ENCODE measurements around the gene PI4K2A. TPM values are rescaled to one million over a fixed set of nuclear protein-coding genes. Genes with fewer than 3 reads are reported as not detected.

The PI4K2A gene
- total and polyA plus RNA-seq, 7 donors: 8.1 to 19.3 (median 13.3) TPM

DNA sequence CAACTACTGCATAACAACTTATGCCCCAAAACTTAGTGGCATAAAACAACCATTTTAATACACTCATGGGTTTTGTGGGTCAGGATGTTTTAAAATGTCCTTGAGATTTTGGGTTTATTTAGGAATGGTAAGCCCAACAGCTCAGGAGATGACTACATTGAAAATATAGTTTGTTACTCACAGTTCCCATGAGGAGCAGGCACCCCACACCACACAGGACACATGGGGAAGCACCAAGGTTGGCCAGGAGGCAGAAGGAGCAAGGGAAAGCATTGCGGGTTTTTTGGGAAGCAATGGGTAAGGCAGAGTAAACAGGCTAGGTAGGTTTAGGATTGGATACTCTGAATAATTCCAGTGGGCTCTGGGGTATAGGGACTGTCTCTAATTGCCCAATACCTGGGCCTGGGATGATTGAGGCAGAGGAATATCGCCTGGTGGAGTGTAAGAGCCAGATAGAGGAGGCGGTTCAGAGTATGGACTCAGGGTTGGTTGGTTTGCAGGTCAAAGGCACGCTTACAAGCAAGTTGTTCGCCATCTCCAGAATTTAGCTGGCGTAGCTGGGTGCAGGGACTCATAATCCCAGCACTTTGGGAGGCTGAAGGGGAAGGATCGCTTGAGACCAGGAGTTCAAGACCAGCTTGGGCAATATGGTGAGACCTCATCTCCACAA, 63.1 kb downstream of the PI4K2A start:
- Histone ChIP-seq H3K4me1 (peaks cover 0 to 13% (median 8%) of the 10 kb centered on the region in 4 donors), H3K36me3 (no peaks in the 10 kb centered on the region), H3K27me3 (no peaks in the 10 kb centered on the region), H3K4me3 (no peak overlapping the region), H3K27ac (no peak overlapping the region), H3K9me3 (no peaks in the 10 kb centered on the region)
- intact Hi-C loops (cut with DNase I): no loop called here
- no peak for DNase-seq
- TF ChIP-seq, protein P1, sequence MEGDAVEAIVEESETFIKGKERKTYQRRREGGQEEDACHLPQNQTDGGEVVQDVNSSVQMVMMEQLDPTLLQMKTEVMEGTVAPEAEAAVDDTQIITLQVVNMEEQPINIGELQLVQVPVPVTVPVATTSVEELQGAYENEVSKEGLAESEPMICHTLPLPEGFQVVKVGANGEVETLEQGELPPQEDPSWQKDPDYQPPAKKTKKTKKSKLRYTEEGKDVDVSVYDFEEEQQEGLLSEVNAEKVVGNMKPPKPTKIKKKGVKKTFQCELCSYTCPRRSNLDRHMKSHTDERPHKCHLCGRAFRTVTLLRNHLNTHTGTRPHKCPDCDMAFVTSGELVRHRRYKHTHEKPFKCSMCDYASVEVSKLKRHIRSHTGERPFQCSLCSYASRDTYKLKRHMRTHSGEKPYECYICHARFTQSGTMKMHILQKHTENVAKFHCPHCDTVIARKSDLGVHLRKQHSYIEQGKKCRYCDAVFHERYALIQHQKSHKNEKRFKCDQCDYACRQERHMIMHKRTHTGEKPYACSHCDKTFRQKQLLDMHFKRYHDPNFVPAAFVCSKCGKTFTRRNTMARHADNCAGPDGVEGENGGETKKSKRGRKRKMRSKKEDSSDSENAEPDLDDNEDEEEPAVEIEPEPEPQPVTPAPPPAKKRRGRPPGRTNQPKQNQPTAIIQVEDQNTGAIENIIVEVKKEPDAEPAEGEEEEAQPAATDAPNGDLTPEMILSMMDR (IDR thresholded peaks at IDR 0.05): no peak
- TF ChIP-seq EP300 (IDR thresholded peaks at IDR 0.05): no peak
- TF ChIP-seq POLR2AphosphoS5 (IDR thresholded peaks at IDR 0.05): no peak
- no peak for TF ChIP-seq POLR2A (IDR thresholded peaks at IDR 0.05)
- whole genome bisulfite sequencing, 2 donors: 91 to 93% methylated on average over 7 of the region's 7 CpGs

DNA sequence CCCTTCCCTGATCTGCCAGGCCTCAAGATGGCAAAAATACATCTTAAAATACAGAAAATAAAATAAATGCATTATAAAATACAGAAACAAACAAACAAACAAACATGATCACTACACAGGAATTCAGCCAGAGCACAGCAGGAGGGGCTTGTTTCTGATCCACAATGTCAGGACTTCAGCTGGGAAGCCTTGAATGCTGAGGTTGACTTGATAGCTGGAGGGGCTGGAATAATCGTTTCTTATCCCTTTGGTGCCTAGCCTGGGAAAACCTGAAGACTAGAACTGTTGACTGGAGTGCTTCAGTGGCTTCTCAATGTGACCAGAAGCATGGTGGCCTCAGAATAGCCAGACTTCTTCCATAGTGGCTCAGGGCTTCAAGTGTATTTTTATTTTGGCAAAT, 63.9 kb downstream of the PI4K2A start:
- Histone ChIP-seq H3K9me3 (no peaks in the 10 kb centered on the region), H3K27ac (no peak overlapping the region), H3K4me1 (peaks cover 0 to 21% (median 16%) of the 10 kb centered on the region in 4 donors), H3K27me3 (no peaks in the 10 kb centered on the region), H3K36me3 (no peaks in the 10 kb centered on the region), H3K4me3 (no peak overlapping the region)
- 77 to 86% methylated on average over 1 of the region's 1 CpG for WGBS, 2 donors
- intact Hi-C loops (cut with DNase I): no loop called here
- TF ChIP-seq, protein P1 (IDR thresholded peaks at IDR 0.05): no peak
- no peak for TF ChIP-seq POLR2A (IDR thresholded peaks at IDR 0.05)
- no peak for DNase-seq

DNA sequence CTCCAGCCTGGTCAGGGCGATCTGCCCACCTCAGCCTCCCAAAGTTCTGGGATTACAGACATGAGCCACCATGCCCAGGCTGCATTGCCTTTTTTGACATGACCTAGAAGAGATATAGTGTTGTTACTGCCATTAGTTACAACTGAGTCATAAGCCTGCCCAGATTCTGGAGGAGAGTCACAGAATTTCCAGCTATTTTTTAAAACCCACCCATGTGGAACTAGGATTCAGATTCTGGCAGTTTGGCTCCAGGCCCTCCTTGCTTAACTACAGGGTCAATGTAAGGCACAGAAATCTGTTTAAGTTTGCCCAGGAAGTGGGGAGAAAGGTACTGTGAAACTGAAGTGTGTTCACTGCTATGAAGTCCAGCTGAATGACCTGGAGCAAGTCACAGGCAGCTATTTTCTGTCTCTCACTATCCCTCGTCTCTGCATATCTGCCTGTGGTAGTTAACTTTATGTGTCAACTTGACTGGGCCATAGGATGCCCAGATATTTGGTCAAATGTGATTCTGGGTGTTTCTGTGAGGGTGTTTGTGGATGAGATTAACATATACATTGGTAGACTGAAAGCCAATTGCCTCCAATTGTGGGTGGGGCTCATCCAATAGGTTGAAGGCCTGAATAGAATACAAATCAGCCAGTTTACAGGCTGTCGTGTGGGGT, 64.7 kb downstream of the PI4K2A start:
- H3K4me1 ChIP-seq: peaks cover 0 to 29% (median 24%) of the 10 kb centered on the region in 4 donors
- H3K9me3 ChIP-seq: no peaks in the 10 kb centered on the region
- H3K4me3 ChIP-seq: no peak overlapping the region
- no peak overlapping the region for H3K27ac ChIP-seq
- TF ChIP-seq POLR2AphosphoS5 (IDR thresholded peaks at IDR 0.05): no peak
- TF ChIP-seq, protein P1 (IDR thresholded peaks at IDR 0.05): no peak
- no peak for TF ChIP-seq EP300 (IDR thresholded peaks at IDR 0.05)
- TF ChIP-seq POLR2A (IDR thresholded peaks at IDR 0.05): no peak
- no peaks in the 10 kb centered on the region for H3K27me3 ChIP-seq
- WGBS, 2 donors: 86 to 91% methylated on average over 3 of the region's 3 CpGs
- no peaks in the 10 kb centered on the region for H3K36me3 ChIP-seq
- intact Hi-C loops (cut with DNase I): no loop called here
- DNase-seq: no peak

DNA sequence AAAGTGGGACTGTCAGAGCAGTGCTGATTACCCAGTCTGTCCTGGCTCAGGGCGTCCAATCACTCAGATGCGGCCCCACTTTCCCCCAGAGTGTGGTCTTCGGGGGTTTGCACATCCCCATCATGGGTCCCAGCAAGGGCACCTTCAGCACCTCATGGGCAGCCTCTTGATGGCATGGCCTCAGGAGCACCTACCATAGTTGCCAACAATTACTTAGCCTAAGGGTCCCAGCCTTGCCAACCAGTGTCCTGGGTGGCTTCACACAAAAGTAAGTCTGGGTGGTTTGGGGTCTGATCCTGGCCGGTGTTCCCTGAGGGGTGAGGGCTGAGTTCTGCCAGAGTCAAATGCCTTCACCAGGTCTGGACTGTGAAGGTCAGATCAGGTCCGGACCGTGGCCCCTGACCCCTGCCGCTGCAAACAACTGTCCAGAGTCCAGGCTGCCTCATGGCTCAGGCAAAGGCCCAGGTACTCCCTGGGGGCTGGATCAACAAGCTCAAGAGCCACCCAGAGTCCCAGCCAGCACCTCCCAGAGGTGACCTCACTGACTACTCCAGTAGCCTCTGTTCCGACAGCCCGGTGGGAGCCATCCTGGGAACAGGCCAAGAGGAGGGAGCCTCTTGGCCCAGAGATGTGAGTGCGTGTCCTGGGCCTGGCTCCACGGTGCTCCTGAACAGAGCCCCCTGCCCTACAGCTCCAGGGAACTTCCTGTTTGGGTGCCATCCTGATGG, 66.8 kb downstream of the PI4K2A start:
- no peaks in the 10 kb centered on the region for H3K36me3 ChIP-seq
- 89% methylated on average over 11 of the region's 11 CpGs for WGBS, 2 donors
- H3K4me3 ChIP-seq: no peak overlapping the region
- TF ChIP-seq, protein P1 (IDR thresholded peaks at IDR 0.05): no peak
- no peak for TF ChIP-seq POLR2AphosphoS5 (IDR thresholded peaks at IDR 0.05)
- no peak for TF ChIP-seq EP300 (IDR thresholded peaks at IDR 0.05)
- TF ChIP-seq POLR2A (IDR thresholded peaks at IDR 0.05): no peak
- DNase-seq: no peak
- peak overlapping the region; percentile 65 to 86 (median 76) for H3K27ac ChIP-seq
- intact Hi-C loops (cut with DNase I): no loop called here
- no peaks in the 10 kb centered on the region for H3K27me3 ChIP-seq
- H3K9me3 ChIP-seq: no peaks in the 10 kb centered on the region
- peaks cover 0 to 44% (median 29%) of the 10 kb centered on the region in 4 donors for H3K4me1 ChIP-seq
